HG03108 (cell line): ENCODE results near the gene TREML2.

ENCODE experiments used
- ATAC-seq: cut with Tn5 transposase; IDR thresholded peaks from one replicate; pipeline ENCODE4 v1.9.1; 2021; ENCODE audit warnings: moderate library complexity; ENCODE audit not compliant: unreplicated experiment

The TREML2 gene

DNA sequence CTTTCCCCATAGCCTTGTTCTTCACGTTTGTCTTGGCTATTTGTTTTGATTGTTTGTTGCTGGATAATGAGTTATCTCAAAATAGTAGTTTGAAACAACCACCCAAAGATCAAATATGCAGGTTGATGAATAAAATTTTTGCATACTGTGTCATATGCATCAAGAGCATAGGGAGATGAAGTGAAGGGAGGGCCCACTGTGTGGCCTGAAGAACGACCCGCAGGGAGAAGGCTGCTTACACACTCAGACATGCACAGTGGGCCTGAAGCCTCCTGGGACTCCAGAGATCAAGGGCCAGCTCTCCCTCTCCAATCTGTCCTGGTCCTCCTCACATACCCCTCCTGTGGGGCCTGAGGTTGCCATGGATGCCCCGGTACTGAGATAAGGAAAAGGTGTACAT lies 21.8 kb downstream of the TREML2 start:
- ATAC-seq: no peak

DNA sequence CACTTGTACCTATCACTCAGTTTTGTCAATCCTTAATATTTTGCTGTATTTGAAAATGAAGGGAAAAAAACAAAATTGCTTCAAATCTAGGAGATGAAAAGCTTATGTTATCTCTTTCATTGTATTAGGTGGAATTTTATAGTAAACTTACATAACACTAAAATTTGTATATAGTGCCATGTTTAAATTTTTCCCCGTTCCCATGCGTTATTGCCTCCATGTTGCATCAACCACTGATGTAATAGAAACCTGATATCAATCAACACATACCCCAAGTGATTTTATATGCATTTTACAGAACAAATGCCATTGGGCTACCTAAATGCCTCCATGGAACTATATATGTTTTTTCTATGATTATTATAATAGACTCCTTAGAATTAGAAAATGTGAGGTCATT lies 23.3 kb downstream of the TREML2 start:
- no peak for ATAC-seq

DNA sequence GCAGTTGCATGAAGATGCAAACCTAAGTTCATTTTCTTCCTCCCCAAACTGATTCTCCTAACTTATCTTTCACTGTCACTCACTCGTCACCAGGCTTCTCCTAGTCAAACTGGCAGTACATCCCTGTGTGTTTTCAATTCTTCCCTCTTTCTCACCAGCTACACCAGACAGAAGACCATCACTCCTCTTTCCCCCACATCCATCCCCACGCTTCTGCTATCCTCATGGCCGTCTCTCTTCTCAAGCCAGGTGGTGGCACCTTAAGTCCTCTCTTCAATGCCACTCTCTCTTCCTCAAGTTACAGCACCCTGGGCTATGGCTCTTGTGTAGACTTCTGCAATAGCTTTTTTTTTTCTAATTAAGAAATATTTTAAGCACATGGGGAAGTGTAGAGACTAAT lies 23.7 kb downstream of the TREML2 start:
- no peak for ATAC-seq

- ATAC-seq: no peak
These were observed 24.8 kb downstream of the TREML2 start for GRCh38 chr6:41176189-41176588.

- no peak for ATAC-seq
These were observed 25.9 kb downstream of the TREML2 start for GRCh38 chr6:41175084-41175483.

DNA sequence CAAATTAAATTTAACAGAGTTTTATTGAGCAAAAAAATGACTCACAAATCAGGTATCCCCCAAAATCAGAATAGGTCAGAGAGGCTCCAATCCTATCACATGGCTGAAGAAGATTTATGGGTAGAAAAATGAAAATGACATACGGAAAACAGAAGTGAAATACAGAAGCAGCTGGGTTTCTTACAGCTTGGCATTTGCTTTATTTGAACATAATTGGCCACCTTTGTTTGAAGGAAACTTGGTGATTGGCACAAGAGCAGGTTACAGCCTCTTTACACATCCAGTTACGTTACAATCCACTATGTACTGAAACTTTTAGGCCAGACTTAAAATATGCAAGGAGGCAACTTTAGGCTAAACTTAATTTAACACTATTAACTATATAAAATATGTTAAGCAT lies 26.3 kb downstream of the TREML2 start:
- no peak for ATAC-seq

GRCh38 chr6:41171908-41172307 lies 29.0 kb downstream of the TREML2 start:
- no peak for ATAC-seq

DNA sequence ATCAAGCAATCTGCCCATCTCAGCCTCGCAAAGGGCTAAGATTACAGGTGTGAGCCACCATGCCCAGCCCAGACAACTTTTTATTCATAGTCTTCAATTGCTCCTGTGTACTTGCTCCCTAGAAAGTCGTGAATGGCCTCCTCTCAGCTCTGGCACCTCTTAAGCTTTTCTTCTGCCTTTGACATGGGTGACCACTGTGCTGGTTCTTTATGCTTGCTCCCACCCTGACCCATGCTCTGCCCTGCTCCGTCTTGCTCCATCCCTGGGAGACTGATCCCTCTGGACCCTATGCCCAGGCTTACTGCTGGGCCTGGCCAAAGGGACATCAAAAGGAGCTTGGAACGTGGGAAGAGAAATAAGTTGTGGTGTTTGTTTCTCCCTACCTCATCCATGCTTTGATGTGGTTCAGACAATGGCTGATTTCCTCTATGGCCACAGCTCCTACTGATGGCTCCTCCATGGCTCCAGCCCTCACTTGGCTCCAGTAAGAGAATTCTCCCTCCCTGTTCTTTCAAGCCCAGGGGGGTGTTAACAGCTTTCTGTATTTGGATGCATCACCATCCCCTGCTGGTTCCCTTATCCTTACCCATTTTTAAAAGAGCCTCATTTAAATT lies 30.3 kb downstream of the TREML2 start:
- no peak for ATAC-seq

GRCh38 chr6:41167173-41167963 lies 33.6 kb downstream of the TREML2 start:
- no peak for ATAC-seq

DNA sequence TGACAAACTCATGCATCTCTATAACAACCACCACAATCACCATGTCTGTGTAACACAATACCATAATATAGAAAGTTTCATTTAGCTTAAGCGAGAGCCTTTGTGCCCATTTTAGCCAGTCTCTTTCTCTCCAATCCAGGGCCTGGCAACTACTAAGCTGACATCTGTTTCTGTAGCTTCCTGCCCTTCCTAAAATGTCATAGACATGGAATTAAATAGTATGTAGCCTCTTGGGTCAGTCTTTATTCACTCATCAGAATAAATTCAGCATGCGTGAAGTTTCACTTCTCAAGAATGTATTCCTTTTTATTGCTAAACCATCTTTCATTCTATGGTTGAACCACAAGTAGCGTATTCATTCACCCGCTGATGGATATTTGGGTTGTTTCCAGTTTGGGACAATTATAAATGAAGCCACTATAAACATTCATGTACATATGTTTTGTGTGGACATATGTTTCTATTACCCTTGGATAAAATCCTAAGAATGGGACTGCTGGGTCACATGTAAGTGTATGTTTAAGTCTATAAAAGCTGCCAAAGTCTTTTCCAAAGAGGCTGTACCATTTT lies 36.3 kb downstream of the TREML2 start:
- ATAC-seq: no peak

- ATAC-seq: no peak
These were observed 37.6 kb downstream of the TREML2 start for GRCh38 chr6:41163419-41163717.

- no peak for ATAC-seq
These were observed 38.1 kb downstream of the TREML2 start, which contains the start of gene TREM2 for GRCh38 chr6:41162687-41163418. Gene TREM2 (minus strand): TSS chr6:41163116. CDS start chr6:41163082, 34 bp downstream.

GRCh38 chr6:41161851-41162552 lies 38.9 kb downstream of the TREML2 start:
- ATAC-seq: no peak

- ATAC-seq: no peak
These were observed 39.6 kb downstream of the TREML2 start for GRCh38 chr6:41161380-41161779.

DNA sequence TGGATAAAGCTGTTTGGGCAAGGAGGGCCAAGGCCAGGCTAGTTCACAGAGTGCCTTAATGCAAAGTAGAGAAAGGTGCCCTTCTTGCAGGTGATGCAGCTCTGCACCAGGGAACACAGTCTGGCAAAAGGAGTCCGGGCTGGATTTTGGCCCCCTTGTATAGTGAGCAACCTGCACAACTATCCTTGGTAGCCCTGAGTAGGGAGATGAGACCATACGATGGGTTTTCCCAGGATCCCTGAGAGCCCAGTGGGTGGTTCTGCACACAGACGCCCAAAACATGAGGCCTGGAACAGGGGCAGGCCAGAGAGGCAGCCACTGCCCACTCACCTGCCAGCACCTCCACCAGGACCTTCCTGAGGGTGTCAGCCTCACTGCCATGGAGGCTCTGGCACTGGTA lies 40.0 kb downstream of the TREML2 start:
- ATAC-seq: no peak

GRCh38 chr6:41159415-41160082 lies 41.4 kb downstream of the TREML2 start:
- ATAC-seq: no peak

- no peak for ATAC-seq
These were observed 43.6 kb downstream of the TREML2 start for GRCh38 chr6:41157323-41157722.

- no peak for ATAC-seq
These were observed 44.2 kb downstream of the TREML2 start for GRCh38 chr6:41156771-41157170.

- no peak for ATAC-seq
These were observed 44.9 kb downstream of the TREML2 start for GRCh38 chr6:41156001-41156400.

- no peak for ATAC-seq
These were observed 45.7 kb downstream of the TREML2 start for GRCh38 chr6:41155132-41155805.
